NCI-H526 treated with DMSO at 0.1 percent for 48 hours (cell line): ENCODE measurements around the gene UTS2R.
"Not testable (repeated sequence)": the region's sequence is repeated elsewhere in the genome, so short reads cannot be mapped to it uniquely, and the experiment has no call there.

Experiments
- DNase-seq: peaks from one replicate; lab custom pipeline; 2025; lab: John Stamatoyannopoulos, UW

Gene UTS2R

DNA sequence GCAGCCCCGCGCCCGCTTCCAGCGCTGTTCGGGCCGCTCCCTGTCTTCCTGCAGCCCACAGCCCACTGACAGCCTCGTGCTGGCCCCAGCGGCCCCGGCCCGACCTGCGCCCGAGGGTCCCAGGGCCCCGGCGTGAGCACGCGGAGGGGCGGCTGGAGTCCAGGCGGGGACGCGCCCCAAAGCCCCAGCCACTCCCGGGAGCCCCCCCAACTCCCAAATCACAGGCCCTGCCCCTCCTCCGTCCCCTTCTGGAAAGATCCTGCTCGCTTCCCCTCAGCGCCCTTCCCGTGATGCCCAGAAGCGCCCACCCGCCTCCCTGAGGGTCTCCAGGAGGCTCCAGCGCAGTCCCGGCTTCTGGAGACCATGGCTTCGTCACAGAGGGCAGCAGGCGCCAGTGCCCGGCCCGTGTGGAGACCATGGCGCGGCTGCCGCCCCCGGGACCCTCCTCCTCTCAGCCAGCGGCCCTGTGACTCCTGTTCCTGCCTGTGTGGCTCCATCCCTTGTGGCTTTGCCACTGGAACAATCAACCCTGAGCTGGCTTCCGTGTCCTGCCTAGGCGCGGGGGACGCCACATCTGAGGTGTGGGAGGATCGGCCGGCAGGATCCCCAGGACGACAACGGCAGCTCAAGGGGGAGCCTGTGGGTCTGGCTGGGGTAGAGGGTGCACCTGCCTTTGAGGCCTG is 3.9 kb downstream of the UTS2R start:
- no peak for DNase-seq

DNA sequence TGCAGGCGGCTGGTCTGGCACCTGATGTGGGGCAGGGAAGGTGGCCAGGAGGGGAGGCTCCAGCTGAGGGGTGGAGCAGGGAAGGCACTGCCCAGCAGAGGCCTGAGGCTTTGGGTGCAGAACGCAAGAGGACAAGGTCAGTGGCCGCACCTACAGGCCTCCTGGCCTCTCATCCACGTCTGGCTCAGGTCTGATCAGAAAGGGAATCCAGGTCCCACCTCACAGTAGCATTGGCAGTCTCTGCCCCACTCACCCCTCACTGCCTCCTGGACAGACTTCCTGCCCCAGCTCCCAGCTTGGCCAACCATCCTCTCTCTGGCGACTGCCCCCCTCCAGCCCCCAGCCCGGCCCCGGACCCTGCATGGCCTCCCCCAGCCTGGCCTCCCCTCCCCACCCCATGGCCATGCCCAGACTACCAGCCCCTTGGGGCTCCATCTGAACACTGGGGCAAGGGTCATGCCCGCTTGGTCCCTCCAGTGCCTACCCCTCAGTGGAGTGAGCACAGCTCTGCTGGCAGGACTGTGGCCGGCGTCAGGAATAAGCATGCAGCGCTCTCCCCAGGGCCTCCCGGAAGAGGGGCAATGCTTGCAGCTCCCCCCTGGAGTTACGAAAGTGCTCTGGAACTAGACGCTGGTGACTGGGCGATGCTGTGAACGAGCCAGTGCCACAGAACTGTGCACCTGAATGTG is 4.6 kb downstream of the UTS2R start:
- DNase-seq = no peak

- not testable (repeated sequence) for DNase-seq
These were observed 5.7 kb downstream of the UTS2R start for GRCh38 chr17:82377294-82377693.

DNA sequence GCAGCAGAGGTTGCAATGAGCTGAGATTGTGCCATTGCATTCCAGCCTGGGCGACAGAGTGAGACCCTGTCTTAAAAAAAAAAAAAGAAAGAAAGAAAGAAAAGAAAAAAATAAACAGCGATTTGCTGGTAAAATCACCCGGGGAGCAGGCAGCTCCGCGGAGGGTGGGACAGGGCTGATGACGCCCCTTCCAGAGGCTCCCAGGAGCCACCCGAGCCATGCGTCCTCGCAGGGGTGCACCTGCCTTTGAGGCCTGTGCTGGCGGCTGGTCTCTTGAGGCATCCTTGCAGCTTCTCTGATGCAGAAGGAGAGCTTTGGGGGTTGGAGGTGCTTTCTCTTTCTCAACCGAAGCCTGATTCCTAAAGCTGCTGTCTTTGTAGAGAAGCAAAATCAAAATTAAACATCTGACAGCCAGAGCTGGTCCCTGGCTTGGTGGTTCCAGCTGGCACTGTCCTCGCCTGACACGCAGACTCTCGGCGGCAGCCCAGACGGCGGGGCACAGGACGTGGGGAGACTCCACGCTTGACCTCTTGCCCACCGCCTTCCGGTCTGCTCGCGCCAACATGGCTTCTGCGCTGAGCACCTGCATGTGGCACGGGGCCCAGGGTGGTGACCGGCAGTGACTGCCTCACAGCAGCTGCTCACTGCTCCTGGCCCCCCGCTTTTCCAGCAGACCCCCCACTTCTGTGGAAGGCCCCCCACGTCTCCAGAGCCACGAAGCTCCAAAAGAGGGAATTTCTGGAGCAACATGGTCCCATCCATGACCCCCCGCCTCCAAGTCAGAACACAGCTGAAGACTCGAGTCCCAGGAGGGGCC is 6.6 kb downstream of the UTS2R start:
- no peak for DNase-seq

GRCh38 chr17:82378741-82379021 is 7.1 kb downstream of the UTS2R start:
- DNase-seq = no peak

DNA sequence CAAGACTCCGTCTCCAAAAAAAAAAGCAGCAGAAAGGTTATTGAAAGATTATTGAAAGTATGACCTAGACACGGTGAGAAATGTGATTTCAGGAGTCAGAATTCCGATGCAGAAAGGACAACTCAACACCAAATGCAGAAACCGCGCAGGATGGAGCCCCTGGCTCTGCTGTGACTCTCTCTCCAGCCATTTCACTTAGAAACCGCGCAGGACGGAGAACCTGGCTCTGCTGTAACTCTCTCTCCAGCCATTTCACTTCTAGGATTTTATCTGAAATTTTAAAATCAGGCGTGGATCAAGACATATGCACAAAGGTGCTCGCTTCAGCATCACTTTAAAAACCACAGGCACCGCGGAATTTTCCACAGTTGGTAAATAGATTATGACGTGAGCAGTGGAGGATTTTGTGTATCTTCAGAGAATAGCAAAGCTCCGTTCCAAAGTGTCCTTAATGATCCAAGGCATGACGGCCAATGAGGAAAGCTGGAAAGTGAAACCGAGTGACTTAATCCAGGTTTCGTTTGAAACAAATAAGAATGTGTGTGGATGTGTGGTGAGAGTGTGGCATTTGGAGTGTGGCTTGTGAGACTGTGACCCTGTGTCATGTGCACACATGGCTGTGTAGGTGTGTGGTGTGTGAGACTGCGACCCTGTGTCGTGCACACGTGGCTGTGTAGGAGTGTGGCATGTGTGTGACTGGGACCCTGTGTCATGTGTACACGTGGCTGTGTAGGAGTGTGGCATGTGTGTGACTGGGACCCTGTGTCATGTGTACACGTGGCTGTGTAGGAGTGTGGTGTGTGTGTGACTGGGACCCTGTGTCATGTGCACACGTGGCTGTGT is 9.5 kb downstream of the UTS2R start:
- no peak for DNase-seq

GRCh38 chr17:82381703-82382009 is 10.1 kb downstream of the UTS2R start:
- DNase-seq = not testable (repeated sequence)

DNA sequence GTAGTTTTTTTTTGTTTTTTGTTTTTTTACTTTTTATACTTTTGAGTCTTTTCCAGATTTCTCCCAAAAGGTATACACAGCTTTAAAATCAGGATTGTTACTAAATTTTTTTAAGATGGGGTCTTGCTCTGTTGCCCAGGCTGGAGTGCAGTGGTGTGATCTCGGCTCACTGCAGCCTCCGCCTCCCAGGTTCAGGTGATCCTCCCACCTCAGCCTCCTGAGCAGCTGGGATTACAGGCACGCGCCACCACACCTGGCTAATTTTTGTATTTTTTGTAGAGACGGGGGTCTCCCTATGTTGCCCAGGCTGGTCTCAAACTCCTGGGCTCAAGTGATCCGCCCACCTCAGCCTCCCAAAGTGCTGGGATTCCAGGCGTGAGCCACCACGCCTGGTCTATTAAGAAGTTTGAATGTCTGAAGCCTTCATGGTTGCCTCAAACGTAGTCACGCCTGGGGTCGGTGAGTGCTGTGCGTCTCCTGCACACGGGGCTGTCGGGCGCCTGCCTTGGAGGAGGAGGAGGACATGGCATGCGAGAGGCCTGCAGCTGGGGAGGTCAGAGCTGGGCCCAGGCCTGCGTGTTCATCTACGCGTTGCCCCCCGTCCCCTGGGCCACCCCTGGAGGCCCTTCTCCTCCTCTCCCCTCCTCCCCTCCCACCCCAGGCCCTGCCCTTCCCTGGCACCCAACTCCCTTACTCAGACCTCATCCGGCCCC is 10.8 kb downstream of the UTS2R start:
- not testable (repeated sequence) for DNase-seq

DNA sequence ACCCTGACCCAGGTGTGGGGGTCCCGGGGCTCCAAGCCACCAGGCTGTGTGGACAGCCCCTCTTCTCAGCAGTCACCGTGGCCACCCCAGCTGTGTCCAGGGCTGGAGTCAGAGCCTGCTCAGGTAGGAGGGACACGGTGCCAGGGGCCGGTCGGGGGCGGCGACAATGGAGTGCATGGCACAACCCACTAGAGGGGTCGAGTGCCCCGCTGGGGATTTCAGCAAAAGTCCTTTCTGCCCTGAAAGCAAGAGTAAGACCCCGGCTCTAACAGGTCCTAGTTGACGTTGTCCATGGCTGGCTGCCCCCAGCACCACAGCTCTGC is 11.3 kb downstream of the UTS2R start:
- DNase-seq = no peak

DNA sequence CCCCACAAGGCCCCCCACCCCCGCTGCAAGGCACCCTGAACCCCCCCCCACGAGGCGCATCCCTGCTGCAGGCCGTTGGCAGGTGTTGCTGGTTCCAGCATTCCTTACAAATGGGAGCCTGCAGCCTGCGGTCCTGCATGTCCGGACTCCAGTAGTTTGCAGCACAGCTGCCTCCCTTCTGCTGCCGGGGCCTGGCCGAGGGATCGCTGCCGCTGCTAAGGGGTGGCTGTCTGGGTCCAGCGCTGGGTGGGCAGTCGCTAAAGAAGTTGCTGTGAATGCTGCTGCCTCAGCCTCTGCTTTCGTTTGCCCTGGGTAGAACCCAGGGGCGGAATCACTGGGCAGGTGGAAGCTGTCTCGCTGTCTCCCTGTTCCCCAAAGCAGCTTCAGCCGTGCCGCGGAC is 11.8 kb downstream of the UTS2R start:
- no peak for DNase-seq

- peak; percentile 28 for DNase-seq
These were observed 12.6 kb downstream of the UTS2R start for GRCh38 chr17:82384051-82384729.

DNA sequence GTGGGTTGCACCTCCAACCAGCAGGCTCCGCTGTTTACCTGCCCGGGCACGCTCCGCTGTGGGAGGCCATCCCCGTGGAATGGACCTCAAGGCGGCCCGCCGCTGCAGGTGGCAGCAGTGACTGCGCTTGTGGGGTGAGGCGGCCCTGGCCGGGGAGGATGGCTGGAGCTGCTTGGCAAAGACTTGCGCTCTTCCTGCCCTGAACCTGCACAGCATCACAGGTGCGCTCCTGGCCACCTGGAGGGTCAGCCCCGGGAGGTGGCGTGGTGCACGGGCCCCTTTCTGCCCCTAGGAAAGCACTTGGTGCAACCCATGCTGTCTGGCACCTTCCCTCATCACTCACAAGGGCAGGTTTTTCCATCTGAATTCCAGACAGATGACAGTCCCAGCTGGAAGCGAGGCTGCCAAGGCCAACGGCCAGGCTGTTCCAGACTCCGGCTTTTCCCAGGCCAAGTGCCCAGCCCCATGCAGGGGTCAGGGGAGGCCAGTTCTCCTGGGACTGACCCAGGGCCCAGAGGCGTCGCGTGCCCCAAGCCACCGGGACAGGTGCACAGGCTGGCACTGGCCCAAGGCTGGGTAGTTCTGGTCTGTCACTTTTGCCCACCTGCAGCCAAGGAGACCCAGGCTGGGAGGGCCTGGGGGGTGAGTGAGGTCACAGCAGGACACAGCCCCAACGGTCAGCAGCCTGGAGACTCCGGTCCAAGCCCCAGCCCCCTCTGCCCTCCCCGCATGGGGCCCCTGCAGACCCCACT is 13.3 kb downstream of the UTS2R start:
- DNase-seq = peak; percentile 71

GRCh38 chr17:82385559-82386254 is 14.1 kb downstream of the UTS2R start:
- DNase-seq = no peak

DNA sequence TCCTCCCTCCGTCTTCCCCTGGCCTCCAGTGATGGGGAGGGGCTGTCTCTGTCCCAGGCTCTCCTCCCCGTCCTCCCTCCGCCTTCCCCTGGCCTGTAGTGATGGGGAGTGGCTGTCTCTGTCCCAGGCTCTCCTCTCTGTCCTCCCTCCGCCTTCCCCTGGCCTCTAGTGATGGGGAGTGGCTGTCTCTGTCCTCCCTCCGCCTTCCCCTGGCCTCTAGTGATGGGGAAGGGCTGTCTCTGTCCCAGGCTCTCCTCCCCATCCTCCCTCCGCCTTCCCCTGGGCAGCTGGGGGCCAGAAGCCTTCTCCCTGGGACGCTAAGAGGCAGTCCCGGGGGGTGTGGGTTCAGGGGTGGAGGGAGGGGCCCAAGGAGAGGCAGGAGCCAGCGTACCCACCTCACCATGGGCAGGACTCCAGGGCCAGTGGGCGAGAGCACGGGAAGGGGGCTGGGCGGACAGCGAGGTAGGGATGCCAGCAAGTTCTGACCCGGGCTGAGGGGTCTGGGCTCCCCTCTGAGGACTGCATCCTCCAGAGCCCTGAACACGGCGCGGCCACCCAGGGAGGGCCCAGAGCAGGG is 14.8 kb downstream of the UTS2R start:
- no peak for DNase-seq

GRCh38 chr17:82386881-82387704 is 15.5 kb downstream of the UTS2R start:
- no peak for DNase-seq

- no peak for DNase-seq
These were observed 16.1 kb downstream of the UTS2R start for GRCh38 chr17:82387705-82388106.

GRCh38 chr17:82388223-82388921 is 16.8 kb downstream of the UTS2R start:
- no peak for DNase-seq

GRCh38 chr17:82388922-82389283 is 17.3 kb downstream of the UTS2R start:
- no peak for DNase-seq
